Suprapubic skin (tissue), 4 donors: ENCODE results near the gene SYNJ2. TPM values are rescaled to one million over a fixed set of nuclear protein-coding genes. Genes with fewer than 3 reads are reported as not detected.

Source experiments
- DNase-seq, 2 donors: peaks; one replicate each; pipeline ENCODE4 v3.0.0-alpha.2; 2019; ENCODE audit warnings: low spot score in 2 of 2
- H3K27ac ChIP-seq: fragments of 200-600 bp; sonication (generic); one replicate; pipeline ENCODE4 v1.5.1; 2019
- H3K27me3 ChIP-seq: fragments of 200-600 bp; sonication (generic); one replicate; pipeline ENCODE4 v1.5.1; 2019
- H3K36me3 ChIP-seq: fragments of 200-600 bp; sonication (generic); one replicate; pipeline ENCODE4 v1.5.1; 2019
- H3K4me1 ChIP-seq: fragments of 200-600 bp; sonication (generic); one replicate; pipeline ENCODE4 v1.5.1; 2019
- H3K4me3 ChIP-seq: fragments of 200-600 bp; sonication (generic); one replicate; pipeline ENCODE4 v1.5.1; 2019; ENCODE audit warnings: mild to moderate bottlenecking
- H3K9me3 ChIP-seq: fragments of 200-600 bp; sonication (generic); one replicate; pipeline ENCODE4 v1.5.1; 2019
- EP300 ChIP-seq: sonication (generic); formaldehyde crosslinking; IDR thresholded peaks from one replicate; pipeline ENCODE4 v1.6.1; 2017; ENCODE audit warnings: antibody characterized with exemption
- POLR2A ChIP-seq, 2 donors: fragments of 450-650 bp; IDR thresholded peaks; one replicate each; pipeline ENCODE4 v1.6.1; 2017; ENCODE audit warnings: antibody characterized with exemption in 2 of 2, mild to moderate bottlenecking in 2 of 2, moderate library complexity in 2 of 2
- POLR2AphosphoS5 ChIP-seq, 3 donors: sonication (generic); formaldehyde crosslinking; IDR thresholded peaks; one replicate each; pipeline ENCODE4 v1.6.1; 2017; ENCODE audit warnings: antibody characterized with exemption in 3 of 3
- WGBS: methylation state at CpG from one replicate; pipeline ENCODE4 v1.1.5; 2018; 5-methylcytosine and 5-hydroxymethylcytosine counted together
- total RNA-seq, 4 donors: library from RNA; depleted of rRNA; stranded (reverse); fragments of >200 nt; gene quantifications; one replicate each; pipeline ENCODE4 v1.1.0, GENCODE V29; 2016
- TF ChIP-seq, protein P1 (sequence below), 2 donors: fragments of 200-600 bp in 1 of 2; fragments of 450-650 bp in 1 of 2; sonication (generic) in 1 of 2; IDR thresholded peaks; one replicate each; pipeline ENCODE4 v1.5.1; 2016 to 2019; ENCODE audit warnings: antibody characterized with exemption in 2 of 2, mild to moderate bottlenecking in 1 of 2, moderate library complexity in 1 of 2

Gene SYNJ2
- total RNA-seq, 4 donors from 2014 or later: 4.3 to 10.7 (median 6.8) TPM

DNA sequence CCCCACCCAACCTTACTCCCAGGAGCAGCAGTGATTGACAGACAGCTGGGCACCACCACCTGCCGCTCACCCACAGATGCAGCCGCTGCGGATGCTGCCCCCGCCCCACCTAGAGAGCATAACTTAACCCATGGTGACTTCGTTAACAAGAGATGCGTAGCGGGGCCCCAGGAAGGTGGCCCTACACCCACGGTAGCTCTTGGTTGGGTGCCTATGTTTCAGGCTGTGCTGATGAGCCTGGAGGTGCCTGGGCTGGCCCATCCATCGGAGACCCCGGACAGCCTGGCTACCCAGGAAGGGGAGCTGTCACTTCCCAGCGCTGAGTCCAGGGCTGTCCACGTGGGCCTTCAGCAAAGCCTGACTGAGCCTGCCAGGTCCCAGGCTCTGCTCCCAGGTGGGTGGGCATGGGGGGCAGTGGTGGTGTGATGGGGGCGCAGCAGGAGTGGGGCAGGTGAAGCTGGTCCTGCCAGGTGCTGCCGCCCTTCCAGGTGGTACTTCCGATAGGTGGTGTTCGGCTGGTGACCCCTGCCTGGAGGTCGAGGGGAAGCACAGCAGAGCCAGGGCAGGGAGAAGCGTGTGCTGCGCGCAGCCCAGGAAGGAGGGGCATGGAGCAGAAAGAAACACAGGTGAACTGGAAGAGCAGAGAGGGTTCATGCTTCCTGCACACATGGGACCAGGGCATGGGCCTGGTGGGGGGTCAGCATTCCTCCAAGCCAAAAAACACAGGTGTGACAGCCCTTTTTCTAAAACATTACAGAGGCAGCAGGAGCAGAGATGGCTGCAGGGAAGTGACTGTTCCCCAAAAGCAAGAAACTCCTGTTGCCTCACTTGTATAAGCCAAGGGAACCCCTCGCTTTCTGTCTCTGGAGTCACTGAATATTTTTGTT is 56.9 kb downstream of the SYNJ2 start:
- 97% methylated on average over 13 of the region's 21 CpGs for WGBS
- no peak overlapping the region for H3K27ac ChIP-seq
- H3K36me3 ChIP-seq: no peaks in the 10 kb centered on the region
- DNase-seq: peak in 1 of 2 donors; percentile 56
- TF ChIP-seq EP300 (no peak), POLR2A (IDR thresholded peaks at IDR 0.05) (no peak), POLR2AphosphoS5 (IDR thresholded peaks at IDR 0.05) (no peak)
- TF ChIP-seq, protein P1, sequence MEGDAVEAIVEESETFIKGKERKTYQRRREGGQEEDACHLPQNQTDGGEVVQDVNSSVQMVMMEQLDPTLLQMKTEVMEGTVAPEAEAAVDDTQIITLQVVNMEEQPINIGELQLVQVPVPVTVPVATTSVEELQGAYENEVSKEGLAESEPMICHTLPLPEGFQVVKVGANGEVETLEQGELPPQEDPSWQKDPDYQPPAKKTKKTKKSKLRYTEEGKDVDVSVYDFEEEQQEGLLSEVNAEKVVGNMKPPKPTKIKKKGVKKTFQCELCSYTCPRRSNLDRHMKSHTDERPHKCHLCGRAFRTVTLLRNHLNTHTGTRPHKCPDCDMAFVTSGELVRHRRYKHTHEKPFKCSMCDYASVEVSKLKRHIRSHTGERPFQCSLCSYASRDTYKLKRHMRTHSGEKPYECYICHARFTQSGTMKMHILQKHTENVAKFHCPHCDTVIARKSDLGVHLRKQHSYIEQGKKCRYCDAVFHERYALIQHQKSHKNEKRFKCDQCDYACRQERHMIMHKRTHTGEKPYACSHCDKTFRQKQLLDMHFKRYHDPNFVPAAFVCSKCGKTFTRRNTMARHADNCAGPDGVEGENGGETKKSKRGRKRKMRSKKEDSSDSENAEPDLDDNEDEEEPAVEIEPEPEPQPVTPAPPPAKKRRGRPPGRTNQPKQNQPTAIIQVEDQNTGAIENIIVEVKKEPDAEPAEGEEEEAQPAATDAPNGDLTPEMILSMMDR (IDR thresholded peaks at IDR 0.05): no peak
- no peaks in the 10 kb centered on the region for H3K9me3 ChIP-seq
- no peaks in the 10 kb centered on the region for H3K27me3 ChIP-seq
- no peak overlapping the region for H3K4me3 ChIP-seq
- peaks cover 43% of the 10 kb centered on the region for H3K4me1 ChIP-seq

DNA sequence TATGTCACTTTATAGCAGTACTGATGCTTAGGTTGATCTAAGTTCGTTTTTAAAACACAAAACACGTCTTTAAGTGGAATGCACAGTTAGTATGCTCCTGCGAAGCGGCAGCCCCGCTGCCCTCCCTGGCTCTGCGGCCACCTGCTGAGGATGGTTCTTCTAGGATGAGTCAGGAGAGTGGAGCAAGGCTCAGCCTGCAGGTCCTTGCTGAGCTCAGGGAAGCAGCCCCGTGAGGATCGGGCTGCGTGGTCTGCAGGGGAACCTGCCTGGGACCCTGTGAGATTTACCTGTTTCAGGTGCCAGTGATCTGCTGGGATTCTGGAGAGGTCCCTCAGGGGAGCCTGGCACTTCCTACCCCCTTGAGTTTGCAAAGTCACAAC is 57.5 kb downstream of the SYNJ2 start:
- 97% methylated on average over 9 of the region's 9 CpGs for WGBS
- DNase-seq: peak in 1 of 2 donors; percentile 42
- Histone ChIP-seq H3K4me3 (no peak overlapping the region), H3K4me1 (peaks cover 45% of the 10 kb centered on the region), H3K9me3 (no peaks in the 10 kb centered on the region), H3K27me3 (no peaks in the 10 kb centered on the region), H3K36me3 (no peaks in the 10 kb centered on the region), H3K27ac (no peak overlapping the region)
- TF ChIP-seq EP300: no peak
- TF ChIP-seq, protein P1 (IDR thresholded peaks at IDR 0.05): no peak
- TF ChIP-seq POLR2AphosphoS5 (IDR thresholded peaks at IDR 0.05): no peak
- TF ChIP-seq POLR2A (IDR thresholded peaks at IDR 0.05): no peak

- peak in 1 of 2 donors; percentile 58 for DNase-seq
- 87% methylated on average over 8 of the region's 17 CpGs for WGBS
- H3K4me3 ChIP-seq: no peak overlapping the region
- no peak for TF ChIP-seq EP300
- TF ChIP-seq, protein P1 (IDR thresholded peaks at IDR 0.05): no peak
- TF ChIP-seq POLR2A (IDR thresholded peaks at IDR 0.05): no peak
- TF ChIP-seq POLR2AphosphoS5 (IDR thresholded peaks at IDR 0.05): no peak
- no peaks in the 10 kb centered on the region for H3K27me3 ChIP-seq
- no peaks in the 10 kb centered on the region for H3K9me3 ChIP-seq
- H3K27ac ChIP-seq: no peak overlapping the region
- H3K36me3 ChIP-seq: no peaks in the 10 kb centered on the region
- H3K4me1 ChIP-seq: peaks cover 45% of the 10 kb centered on the region
Measured at GRCh38 chr6:158039571-158040050, 57.9 kb downstream of the SYNJ2 start.

GRCh38 chr6:158040051-158040803 is 58.6 kb downstream of the SYNJ2 start:
- Histone ChIP-seq H3K27me3 (no peaks in the 10 kb centered on the region), H3K4me3 (no peak overlapping the region), H3K4me1 (peaks cover 45% of the 10 kb centered on the region), H3K27ac (peak overlapping the region; percentile 83), H3K9me3 (no peaks in the 10 kb centered on the region), H3K36me3 (no peaks in the 10 kb centered on the region)
- TF ChIP-seq POLR2A (IDR thresholded peaks at IDR 0.05): no peak
- TF ChIP-seq, protein P1 (IDR thresholded peaks at IDR 0.05): no peak
- no peak for TF ChIP-seq EP300
- no peak for TF ChIP-seq POLR2AphosphoS5 (IDR thresholded peaks at IDR 0.05)
- WGBS: 56% methylated on average over 6 of the region's 6 CpGs
- peak in 1 of 2 donors; percentile 54 for DNase-seq
